Islet of Langerhans (tissue), 1 donor: ENCODE measurements around the gene STK24.
A peak's percentile ranks its signal among the peaks of the same experiment; 100 is the strongest.

Experiments
- FAIRE-seq: peaks from one replicate; lab custom pipeline; 2011; peaks lifted over from hg19 to GRCh38; lab: Jason Lieb, UNC

STK24 gene

GRCh38 chr13:98489446-98490194 is 87.3 kb downstream of the STK24 start:
- no peak for FAIRE-seq

GRCh38 chr13:98488736-98489135 is 88.2 kb downstream of the STK24 start:
- FAIRE-seq: no peak

- FAIRE-seq: no peak
These were observed 89.4 kb downstream of the STK24 start for GRCh38 chr13:98487522-98487921.

- FAIRE-seq: no peak
These were observed 89.9 kb downstream of the STK24 start for GRCh38 chr13:98487016-98487415.

GRCh38 chr13:98486412-98486811 is 90.5 kb downstream of the STK24 start:
- FAIRE-seq: no peak

- FAIRE-seq: no peak
These were observed 91.3 kb downstream of the STK24 start for GRCh38 chr13:98485561-98485960.

- FAIRE-seq: peak; percentile 51
These were observed 92.4 kb downstream of the STK24 start for GRCh38 chr13:98484289-98485219.

- FAIRE-seq: peak; percentile 5
These were observed 93.2 kb downstream of the STK24 start for GRCh38 chr13:98483601-98484288.

- FAIRE-seq: no peak
These were observed 94.1 kb downstream of the STK24 start for GRCh38 chr13:98482476-98483444.

- peak; percentile 64 for FAIRE-seq
These were observed 95.7 kb downstream of the STK24 start for GRCh38 chr13:98480915-98481877.

GRCh38 chr13:98479496-98480003 is 97.4 kb downstream of the STK24 start:
- FAIRE-seq: no peak

- FAIRE-seq: no peak
These were observed 98.4 kb downstream of the STK24 start for GRCh38 chr13:98478189-98479129.

- FAIRE-seq: no peak
These were observed 100.4 kb downstream of the STK24 start for GRCh38 chr13:98476538-98476966.

- no peak for FAIRE-seq
These were observed 100.8 kb downstream of the STK24 start for GRCh38 chr13:98476106-98476505.

- no peak for FAIRE-seq
These were observed 101.4 kb downstream of the STK24 start for GRCh38 chr13:98475522-98475921.

GRCh38 chr13:98474761-98475160 is 102.1 kb downstream of the STK24 start:
- FAIRE-seq: no peak

- no peak for FAIRE-seq
These were observed 102.6 kb downstream of the STK24 start for GRCh38 chr13:98474292-98474691.

GRCh38 chr13:98473788-98474144 is 103.1 kb downstream of the STK24 start:
- no peak for FAIRE-seq
